ENCODE data around the gene CUEDC1.

Gene CUEDC1

DNA sequence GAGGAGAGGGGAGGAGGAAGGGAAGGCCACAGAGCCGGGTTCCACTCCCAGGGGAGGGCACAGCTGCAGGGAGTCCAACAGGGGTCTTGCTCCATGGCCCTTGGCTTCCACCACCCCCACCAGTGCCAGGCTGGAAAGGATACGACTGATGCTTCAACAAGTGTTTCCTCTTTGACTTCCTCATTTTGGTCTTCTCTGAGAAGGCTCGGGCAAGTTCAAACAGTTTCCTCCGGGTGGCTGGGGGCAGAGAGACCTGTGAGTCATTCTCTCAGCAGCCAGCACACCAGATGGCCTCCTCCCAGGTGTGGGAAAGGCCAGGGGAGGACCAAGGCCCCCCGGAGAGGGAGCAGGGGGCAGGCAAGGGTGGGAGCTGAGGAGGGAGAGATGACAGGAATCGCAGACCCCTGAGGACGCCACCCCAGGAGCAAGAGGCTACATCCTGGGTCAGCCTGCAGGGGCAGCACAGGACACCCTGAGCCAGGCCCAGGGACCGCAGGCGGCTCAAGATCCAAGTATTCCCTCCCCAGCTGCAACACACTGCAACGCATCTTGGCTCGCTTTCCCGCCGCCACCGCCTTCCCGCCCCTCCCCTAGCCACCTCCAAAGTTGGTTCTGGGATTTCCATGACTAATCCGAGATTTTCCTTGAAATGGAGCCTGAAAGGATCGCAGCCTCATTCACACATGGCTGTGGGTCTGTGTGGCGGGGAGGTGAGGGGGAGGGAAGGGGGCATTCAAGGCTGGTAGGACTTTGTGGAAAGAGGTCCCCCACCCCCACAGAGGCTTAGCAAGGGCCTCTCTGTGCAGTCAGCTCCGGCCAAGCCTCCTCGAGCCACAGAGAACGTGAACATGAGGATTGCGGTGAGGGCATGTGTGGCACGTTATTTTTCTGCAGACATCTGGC lies 87.0 kb downstream of the CUEDC1 start:
- H3K4me3 ChIP-seq (ENCODE audit: control insufficient read depth, low read depth, low read length) = no peak overlapping the region
- DNase-seq (ENCODE audit: low read depth) = peak; percentile 62
- TF ChIP-seq, protein P1, sequence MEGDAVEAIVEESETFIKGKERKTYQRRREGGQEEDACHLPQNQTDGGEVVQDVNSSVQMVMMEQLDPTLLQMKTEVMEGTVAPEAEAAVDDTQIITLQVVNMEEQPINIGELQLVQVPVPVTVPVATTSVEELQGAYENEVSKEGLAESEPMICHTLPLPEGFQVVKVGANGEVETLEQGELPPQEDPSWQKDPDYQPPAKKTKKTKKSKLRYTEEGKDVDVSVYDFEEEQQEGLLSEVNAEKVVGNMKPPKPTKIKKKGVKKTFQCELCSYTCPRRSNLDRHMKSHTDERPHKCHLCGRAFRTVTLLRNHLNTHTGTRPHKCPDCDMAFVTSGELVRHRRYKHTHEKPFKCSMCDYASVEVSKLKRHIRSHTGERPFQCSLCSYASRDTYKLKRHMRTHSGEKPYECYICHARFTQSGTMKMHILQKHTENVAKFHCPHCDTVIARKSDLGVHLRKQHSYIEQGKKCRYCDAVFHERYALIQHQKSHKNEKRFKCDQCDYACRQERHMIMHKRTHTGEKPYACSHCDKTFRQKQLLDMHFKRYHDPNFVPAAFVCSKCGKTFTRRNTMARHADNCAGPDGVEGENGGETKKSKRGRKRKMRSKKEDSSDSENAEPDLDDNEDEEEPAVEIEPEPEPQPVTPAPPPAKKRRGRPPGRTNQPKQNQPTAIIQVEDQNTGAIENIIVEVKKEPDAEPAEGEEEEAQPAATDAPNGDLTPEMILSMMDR (IDR thresholded peaks at IDR 0.05; ENCODE audit: control insufficient read depth, insufficient read depth, low read depth, low read length, missing control alignments) = peak; percentile 56

DNA sequence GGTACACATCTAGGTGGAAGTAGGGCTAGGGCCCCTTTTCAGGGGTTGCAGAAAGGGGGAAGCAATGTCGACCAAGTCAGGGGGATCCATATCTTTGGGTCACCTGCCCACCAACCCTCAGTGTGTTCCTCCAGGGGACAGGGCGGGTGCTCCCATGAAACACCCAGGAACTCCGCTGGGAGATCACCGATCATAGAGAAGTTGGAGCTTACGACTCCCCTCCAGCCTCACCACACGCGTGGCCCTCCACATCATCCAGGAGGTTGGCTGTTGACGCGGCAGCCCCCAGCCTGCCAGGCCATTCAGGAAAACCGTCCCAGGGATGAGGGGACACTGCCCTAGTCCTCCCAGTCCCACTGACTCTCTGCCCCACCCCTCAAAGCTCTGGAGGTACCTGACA lies 88.1 kb downstream of the CUEDC1 start:
- DNase-seq (ENCODE audit: low read depth) = no peak
- TF ChIP-seq, protein P1 (IDR thresholded peaks at IDR 0.05; ENCODE audit: control insufficient read depth, insufficient read depth, low read depth, low read length, missing control alignments) = no peak
- H3K4me3 ChIP-seq (ENCODE audit: control insufficient read depth, low read depth, low read length) = no peak overlapping the region

DNA sequence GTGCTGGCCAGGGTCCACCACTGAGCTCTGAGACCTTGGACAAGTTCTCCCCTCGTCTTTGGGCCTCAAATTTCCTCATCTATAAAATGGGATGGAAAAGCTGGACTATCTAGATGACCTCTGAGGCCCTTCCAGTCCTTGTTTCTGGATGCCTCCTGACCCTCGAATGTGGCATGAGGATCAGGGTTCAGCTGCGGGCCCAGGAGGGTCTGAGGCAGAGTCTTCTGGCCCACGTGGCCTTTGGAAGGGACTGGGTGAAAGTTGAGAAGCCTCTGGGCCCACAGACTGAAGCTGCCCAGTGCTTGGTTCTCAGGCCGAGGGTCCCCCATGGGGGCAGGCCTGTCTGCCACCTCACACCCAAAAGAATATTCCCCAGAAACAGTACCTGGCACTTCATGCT lies 88.5 kb downstream of the CUEDC1 start:
- H3K4me3 ChIP-seq (ENCODE audit: control insufficient read depth, low read depth, low read length) = no peak overlapping the region
- TF ChIP-seq, protein P1 (IDR thresholded peaks at IDR 0.05; ENCODE audit: control insufficient read depth, insufficient read depth, low read depth, low read length, missing control alignments) = no peak
- no peak for DNase-seq (ENCODE audit: low read depth)

DNA sequence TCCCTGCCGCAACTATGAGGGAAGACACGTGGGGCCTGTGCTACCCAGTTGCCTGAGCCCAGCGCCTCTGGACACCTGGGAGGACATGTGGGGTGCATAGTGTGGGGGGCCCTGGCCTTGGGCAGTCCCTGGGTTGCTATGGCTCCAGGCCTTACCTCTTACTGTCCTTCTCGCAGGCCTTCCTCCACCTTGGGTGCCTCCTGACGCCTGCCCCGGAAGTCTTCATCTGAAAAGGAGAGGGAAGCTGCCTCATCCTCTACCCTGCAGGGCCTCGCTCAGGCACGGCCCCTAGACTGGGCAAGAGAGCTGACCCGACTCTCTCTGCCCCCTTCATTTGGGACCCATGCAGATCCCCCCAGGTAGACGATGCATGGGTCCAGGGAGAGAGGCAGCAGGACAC lies 88.9 kb downstream of the CUEDC1 start:
- TF ChIP-seq, protein P1 (IDR thresholded peaks at IDR 0.05; ENCODE audit: control insufficient read depth, insufficient read depth, low read depth, low read length, missing control alignments) = no peak
- DNase-seq (ENCODE audit: low read depth) = no peak

DNA sequence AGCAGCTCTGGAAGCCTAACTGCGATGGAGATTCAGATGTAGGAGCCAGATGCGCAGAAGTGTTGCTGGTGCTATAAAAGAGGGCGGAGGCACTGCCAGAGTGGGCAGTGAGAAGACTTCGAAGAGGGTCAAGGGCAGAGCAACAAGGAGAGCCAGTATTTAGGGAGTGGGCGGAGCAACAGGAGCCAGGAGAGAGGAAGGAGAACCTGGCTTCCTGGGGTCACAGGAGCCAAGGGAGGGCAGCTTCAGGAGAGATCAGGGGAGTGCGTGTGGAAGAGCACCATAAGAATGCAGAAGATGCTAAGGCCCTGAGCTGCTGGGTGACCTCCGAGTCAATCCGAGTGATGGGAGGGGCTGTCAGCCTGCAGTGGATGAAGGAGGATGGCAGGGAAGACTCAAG lies 90.9 kb downstream of the CUEDC1 start:
- DNase-seq (ENCODE audit: low read depth) = no peak
- TF ChIP-seq, protein P1 (IDR thresholded peaks at IDR 0.05; ENCODE audit: control insufficient read depth, insufficient read depth, low read depth, low read length, missing control alignments) = no peak
- no peak overlapping the region for H3K4me3 ChIP-seq (ENCODE audit: control insufficient read depth, low read depth, low read length)

More for the DNA sequence above, 88.9 kb downstream of the CUEDC1 start:
- H3K4me3 ChIP-seq (ENCODE audit: control insufficient read depth, low read depth, low read length) = no peak overlapping the region

DNA sequence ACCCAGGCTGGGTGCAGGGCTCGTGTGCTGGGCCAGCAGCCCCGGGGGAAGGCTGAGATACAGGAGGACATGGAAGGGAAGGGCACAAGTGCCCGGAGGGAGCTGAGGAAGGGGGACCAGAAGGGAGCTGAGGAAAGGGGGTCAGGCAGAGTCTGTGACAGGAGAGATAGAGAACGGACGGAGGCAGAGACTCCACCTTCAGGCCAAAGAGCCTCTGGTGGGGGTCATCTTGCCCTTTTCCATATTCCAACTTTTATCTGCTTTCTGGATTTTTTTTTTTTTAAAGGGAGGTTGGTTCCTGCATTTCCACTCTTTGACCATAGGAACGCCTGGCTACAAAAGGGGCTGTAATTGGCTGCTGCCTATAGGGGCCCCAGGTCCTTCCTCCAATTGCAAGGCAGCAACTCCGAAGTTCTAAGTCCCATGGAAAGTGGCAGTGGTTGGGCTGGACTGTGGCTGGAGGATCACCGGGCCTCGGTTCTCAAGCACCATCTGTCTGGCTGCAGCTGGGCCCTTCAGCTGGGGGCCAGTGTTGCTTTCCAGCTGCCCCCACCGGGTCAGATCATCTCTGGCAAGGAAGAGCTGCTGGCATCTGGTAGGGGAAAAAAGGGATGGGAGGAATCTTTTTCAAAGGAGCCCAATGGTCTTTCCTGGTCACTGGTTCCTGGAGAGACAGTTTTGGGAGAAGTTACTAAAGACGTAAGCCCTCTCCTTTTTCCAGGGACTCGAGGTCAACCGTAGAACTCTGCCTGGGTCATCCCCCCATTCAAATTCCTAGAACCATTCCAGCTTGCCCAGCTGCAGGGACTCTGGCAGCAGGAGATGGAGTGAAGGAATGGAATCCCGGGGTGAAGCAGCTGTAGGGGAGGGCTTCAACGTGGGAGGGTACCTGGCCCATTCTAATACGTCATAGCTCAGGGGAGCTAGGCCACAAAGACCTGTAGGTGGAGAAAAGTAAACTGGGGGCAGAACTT lies 92.2 kb downstream of the CUEDC1 start:
- TF ChIP-seq, protein P1 (IDR thresholded peaks at IDR 0.05; ENCODE audit: control insufficient read depth, insufficient read depth, low read depth, low read length, missing control alignments) = no peak
- no peak overlapping the region for H3K4me3 ChIP-seq (ENCODE audit: control insufficient read depth, low read depth, low read length)
- no peak for DNase-seq (ENCODE audit: low read depth)

All from AG09309 (cell line).